HepG2 (cell line): ENCODE results near the gene TEX48. TPM values are rescaled to one million over a fixed set of nuclear protein-coding genes. Genes with fewer than 3 reads are reported as not detected.

ENCODE experiments used
- ARNTL ChIP-seq: sonication (generic); formaldehyde crosslinking; IDR thresholded peaks from 2 replicates; pipeline ENCODE4 v1.4.0; 2020; ENCODE audit warnings: mild to moderate bottlenecking, missing genetic modification reagents
- CERS6 ChIP-seq: sonication (generic); formaldehyde crosslinking; IDR thresholded peaks from 2 replicates; pipeline ENCODE4 v1.5.0; 2020; ENCODE audit warnings: missing genetic modification reagents
- EHMT2 ChIP-seq: fragments of 200-600 bp; sonication (generic); IDR thresholded peaks from 2 replicates; pipeline ENCODE4 v1.7.0; 2017; ENCODE audit warnings: antibody characterized with exemption, low read depth, low read length, borderline replicate concordance
- EP300 ChIP-seq, 3 experiments: sonication (generic) in 1 of 3; formaldehyde crosslinking in 1 of 3; IDR thresholded peaks; 2 replicates each; pipeline versions ENCODE4 v1.5.1 to v1.6.1; 2011 to 2020; ENCODE audit warnings: low read depth in 2 of 3, low read length in 2 of 3, borderline replicate concordance in 1 of 3, improper control_type of control experiment in 1 of 3, mild to moderate bottlenecking in 1 of 3, missing genetic modification reagents in 1 of 3, moderate library complexity in 1 of 3
- FOXA3 ChIP-seq: IDR thresholded peaks from 2 replicates; pipeline ENCODE4 v1.6.1; 2016; ENCODE audit warnings: missing genetic modification reagents, missing compliant biosample characterization
- HOMEZ ChIP-seq: IDR thresholded peaks from 2 replicates; pipeline ENCODE4 v1.6.1; 2016; ENCODE audit warnings: low read depth
- IRX3 ChIP-seq: sonication (generic); formaldehyde crosslinking; IDR thresholded peaks from 2 replicates; pipeline ENCODE4 v1.8.1; 2023; ENCODE audit warnings: mild to moderate bottlenecking, low read depth, missing genetic modification reagents, borderline replicate concordance
- KAT8 ChIP-seq: IDR thresholded peaks from 2 replicates; pipeline ENCODE4 v1.6.1; 2016; ENCODE audit warnings: missing genetic modification reagents, missing compliant biosample characterization
- KLF12 ChIP-seq: sonication (generic); formaldehyde crosslinking; IDR thresholded peaks from 2 replicates; pipeline ENCODE4 v1.4.0; 2020; ENCODE audit warnings: missing genetic modification reagents, borderline replicate concordance
- KMT2A ChIP-seq: sonication (generic); formaldehyde crosslinking; IDR thresholded peaks from 2 replicates; pipeline ENCODE4 v1.4.0; 2020; ENCODE audit warnings: missing genetic modification reagents
- MIER2 ChIP-seq: IDR thresholded peaks from 2 replicates; pipeline ENCODE4 v1.6.1; 2016; ENCODE audit warnings: missing biosample characterization, missing genetic modification reagents
- MNT ChIP-seq: fragments of 450-650 bp; IDR thresholded peaks from 2 replicates; pipeline ENCODE4 v1.6.1; 2016
- MTF2 ChIP-seq: sonication (generic); formaldehyde crosslinking; IDR thresholded peaks from 2 replicates; pipeline ENCODE4 v1.5.0; 2020; ENCODE audit warnings: missing genetic modification reagents, borderline replicate concordance
- MYC ChIP-seq: sonication (generic); formaldehyde crosslinking; IDR thresholded peaks from 2 replicates; pipeline ENCODE4 v1.9.0; 2021; ENCODE audit warnings: missing genetic modification reagents, borderline replicate concordance
- NR0B2 ChIP-seq: sonication (generic); formaldehyde crosslinking; IDR thresholded peaks from 2 replicates; pipeline ENCODE4 v1.4.0; 2020; ENCODE audit warnings: mild to moderate bottlenecking, missing genetic modification reagents
- PLRG1 ChIP-seq: fragments of 450-650 bp; conservative IDR thresholded peaks from 2 replicates; pipeline ENCODE4 v1.6.1; 2016
- RCOR2 ChIP-seq: IDR thresholded peaks from 2 replicates; pipeline ENCODE4 v1.6.1; 2016; ENCODE audit warnings: missing biosample characterization, missing genetic modification reagents
- TSC22D2 ChIP-seq: sonication (generic); formaldehyde crosslinking; IDR thresholded peaks from 2 replicates; pipeline ENCODE4 v1.5.1; 2020; ENCODE audit warnings: missing genetic modification reagents, mild to moderate bottlenecking, borderline replicate concordance
- ZBTB20 ChIP-seq: sonication (generic); formaldehyde crosslinking; IDR thresholded peaks from 2 replicates; pipeline ENCODE4 v1.8.1; 2023; ENCODE audit warnings: missing genetic modification reagents, low read depth, mild to moderate bottlenecking, borderline replicate concordance
- ZMYM3 ChIP-seq: sonication (generic); formaldehyde crosslinking; IDR thresholded peaks from 2 replicates; pipeline ENCODE4 v1.5.1; 2020; ENCODE audit warnings: mild to moderate bottlenecking, missing genetic modification reagents
- ZMYM4 ChIP-seq: sonication (generic); formaldehyde crosslinking; IDR thresholded peaks from 2 replicates; pipeline ENCODE4 v1.8.1; 2023; ENCODE audit warnings: mild to moderate bottlenecking, missing genetic modification reagents
- ZNF124 ChIP-seq: sonication (generic); formaldehyde crosslinking; IDR thresholded peaks from 2 replicates; pipeline ENCODE4 v1.4.0; 2020; ENCODE audit warnings: missing genetic modification reagents
- ZNF232 ChIP-seq: sonication (generic); formaldehyde crosslinking; IDR thresholded peaks from 2 replicates; pipeline ENCODE4 v1.4.0; 2020; ENCODE audit warnings: missing genetic modification reagents, borderline replicate concordance
- ZNF547 ChIP-seq: sonication (generic); formaldehyde crosslinking; IDR thresholded peaks from 2 replicates; pipeline ENCODE4 v1.5.1; 2020; ENCODE audit warnings: mild to moderate bottlenecking, missing genetic modification reagents
- ZNF605 ChIP-seq: sonication (generic); formaldehyde crosslinking; IDR thresholded peaks from 2 replicates; pipeline ENCODE4 v1.8.0; 2022; ENCODE audit warnings: mild to moderate bottlenecking, missing genetic modification reagents
- ZNF607 ChIP-seq: sonication (generic); formaldehyde crosslinking; IDR thresholded peaks from 2 replicates; pipeline ENCODE4 v1.5.1; 2020; ENCODE audit warnings: missing genetic modification reagents, mild to moderate bottlenecking, borderline replicate concordance
- ZSCAN29 ChIP-seq: sonication (generic); formaldehyde crosslinking; conservative IDR thresholded peaks from 2 replicates; pipeline ENCODE4 v1.4.0; 2020; ENCODE audit warnings: mild to moderate bottlenecking, missing genetic modification reagents
- polyA plus RNA-seq, 8 experiments: library from polyadenylated mRNA; depleted of rRNA in 3 of 8; stranded (reverse) in 7 of 8; unstranded in 1 of 8; fragments of >200 nt; fragmentation: Illumina TruSeq in 4 of 8; extraction: Trizol in 4 of 8; gene quantifications; 2 replicates each; pipeline versions ENCODE4 v1.2.1 to v1.2.3, GENCODE V29; 2011 to 2016; ENCODE audit warnings: low read depth in 4 of 8, missing spikeins in 1 of 8, mixed read lengths in 1 of 8; ENCODE audit not compliant: insufficient read depth in 1 of 8
- total RNA-seq, 5 experiments: library from RNA; depleted of rRNA; stranded (reverse); fragments of >200 nt; fragmentation: Illumina TruSeq; extraction: Trizol; gene quantifications; 2 replicates each; pipeline ENCODE4 v1.2.3, GENCODE V29; 2016; ENCODE audit warnings: low read depth in 1 of 5

The TEX48 gene
- total and polyA plus RNA-seq, 2 of the 13 experiments (the other 11 are each of a cell fraction or from before 2014, with no cell fraction given), result not detected

- TF ChIP-seq CERS6 (CRISPR knock-in tag), result no peak
- peak; percentile 93; the same call in 1 of the 2 replicates for TF ChIP-seq ZBTB20 (CRISPR knock-in tag)
- TF ChIP-seq KAT8 (CRISPR knock-in tag), result peak; percentile 89
- no peak for TF ChIP-seq NR0B2 (CRISPR knock-in tag)
- peak; percentile 86 for TF ChIP-seq MNT
- TF ChIP-seq ZNF124, result 0 out of 2 replicates have a peak, but pooled peaks have one; percentile 49
- TF ChIP-seq ZMYM4 (CRISPR knock-in tag), result peak; percentile 90
- 0 out of 2 replicates have a peak, but pooled peaks have one; percentile 20 for TF ChIP-seq KLF12 (CRISPR knock-in tag)
- TF ChIP-seq FOXA3 (CRISPR knock-in tag), result peak; percentile 99
- TF ChIP-seq ARNTL (CRISPR knock-in tag), result peak; percentile 96
- peak; percentile 80 for TF ChIP-seq ZNF605 (CRISPR knock-in tag)
- peak; percentile 41; the same call in 1 of the 2 replicates for TF ChIP-seq KMT2A (CRISPR knock-in tag)
- peak; percentile 85; the same call in 1 of the 2 replicates for TF ChIP-seq MYC (CRISPR knock-in tag)
- TF ChIP-seq TSC22D2 (CRISPR knock-in tag), result peak; percentile 75; the same call in 1 of the 2 replicates
- TF ChIP-seq EHMT2, result peak; percentile 83; the same call in 1 of the 2 replicates
- peak; percentile 82; the same call in 1 of the 2 replicates for TF ChIP-seq ZNF607
- TF ChIP-seq MIER2 (CRISPR knock-in tag), result peak; percentile 83
- TF ChIP-seq EP300 (IDR thresholded peaks at IDR 0.05; ENCODE audit: low read depth in 2 of 2, low read length in 2 of 2), result peak; percentile 91 to 95
- TF ChIP-seq EP300 (CRISPR knock-in tag; IDR thresholded peaks at IDR 0.05; ENCODE audit: borderline replicate concordance), result peak; percentile 94
- 0 out of 2 replicates have a peak, but pooled peaks have one; percentile 41 for TF ChIP-seq IRX3 (CRISPR knock-in tag)
- TF ChIP-seq RCOR2 (CRISPR knock-in tag), result peak; percentile 90
- TF ChIP-seq ZNF232, result peak; percentile 60; the same call in 1 of the 2 replicates
- TF ChIP-seq MTF2, result peak; percentile 81; the same call in 1 of the 2 replicates
- no peak for TF ChIP-seq ZNF547 (CRISPR knock-in tag)
- peak; percentile 98 for TF ChIP-seq ZSCAN29
- TF ChIP-seq PLRG1, result no peak
- TF ChIP-seq HOMEZ (CRISPR knock-in tag), result peak; percentile 77; the same call in 1 of the 2 replicates
- TF ChIP-seq ZMYM3, result peak; percentile 75; the same call in 1 of the 2 replicates
These were observed 39.6 kb upstream of the TEX48 start (continued) for GRCh38 chr9:114721491-114722079.
